ENCODE data around the gene ZNF614. TPM values are rescaled to one million over a fixed set of nuclear protein-coding genes. Genes with fewer than 3 reads are reported as not detected.

ZNF614 gene
- total RNA-seq = 3.9 and 4.0 TPM in 2 replicates

DNA sequence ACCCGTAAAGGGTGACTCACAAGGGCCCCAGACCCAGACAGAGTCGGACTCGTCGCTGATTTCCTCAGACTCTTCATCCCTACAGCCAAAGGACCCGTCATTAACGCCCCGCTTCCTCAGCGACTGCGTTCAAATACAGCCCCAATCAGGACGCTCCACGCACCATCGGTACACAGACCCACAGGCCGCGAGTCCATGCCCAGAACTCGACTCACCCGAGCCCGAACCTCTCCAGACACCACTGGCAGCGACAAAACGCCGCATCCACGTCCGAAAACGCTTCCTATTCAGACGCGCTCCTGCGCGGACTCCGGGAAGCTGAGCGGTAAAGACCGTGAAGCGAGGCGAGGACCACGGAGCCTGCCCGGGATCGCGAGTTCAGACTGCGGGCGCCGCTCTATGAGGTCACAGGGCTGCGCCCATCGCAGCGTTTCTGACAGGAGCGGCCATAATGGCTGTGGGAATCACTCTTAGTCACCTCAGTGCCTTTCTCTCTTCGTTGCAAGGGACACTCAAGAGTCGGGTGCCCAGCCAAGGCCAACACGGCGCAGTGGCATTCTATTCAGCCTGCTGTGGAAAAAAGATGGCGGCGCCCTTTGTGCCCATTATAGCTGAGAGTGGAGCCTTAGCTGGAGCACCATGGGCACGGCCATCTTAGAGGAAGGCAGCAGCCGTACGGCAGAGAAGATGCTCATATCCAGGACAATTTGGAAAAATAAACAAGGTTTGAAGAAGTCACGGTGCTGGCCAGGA, at the start of gene ZNF614:
Gene ZNF614 (minus strand): TSS at position 353 of the 753 bp plus-strand sequence. CDS start 2,634 bp downstream, outside the sequence.

DNA sequence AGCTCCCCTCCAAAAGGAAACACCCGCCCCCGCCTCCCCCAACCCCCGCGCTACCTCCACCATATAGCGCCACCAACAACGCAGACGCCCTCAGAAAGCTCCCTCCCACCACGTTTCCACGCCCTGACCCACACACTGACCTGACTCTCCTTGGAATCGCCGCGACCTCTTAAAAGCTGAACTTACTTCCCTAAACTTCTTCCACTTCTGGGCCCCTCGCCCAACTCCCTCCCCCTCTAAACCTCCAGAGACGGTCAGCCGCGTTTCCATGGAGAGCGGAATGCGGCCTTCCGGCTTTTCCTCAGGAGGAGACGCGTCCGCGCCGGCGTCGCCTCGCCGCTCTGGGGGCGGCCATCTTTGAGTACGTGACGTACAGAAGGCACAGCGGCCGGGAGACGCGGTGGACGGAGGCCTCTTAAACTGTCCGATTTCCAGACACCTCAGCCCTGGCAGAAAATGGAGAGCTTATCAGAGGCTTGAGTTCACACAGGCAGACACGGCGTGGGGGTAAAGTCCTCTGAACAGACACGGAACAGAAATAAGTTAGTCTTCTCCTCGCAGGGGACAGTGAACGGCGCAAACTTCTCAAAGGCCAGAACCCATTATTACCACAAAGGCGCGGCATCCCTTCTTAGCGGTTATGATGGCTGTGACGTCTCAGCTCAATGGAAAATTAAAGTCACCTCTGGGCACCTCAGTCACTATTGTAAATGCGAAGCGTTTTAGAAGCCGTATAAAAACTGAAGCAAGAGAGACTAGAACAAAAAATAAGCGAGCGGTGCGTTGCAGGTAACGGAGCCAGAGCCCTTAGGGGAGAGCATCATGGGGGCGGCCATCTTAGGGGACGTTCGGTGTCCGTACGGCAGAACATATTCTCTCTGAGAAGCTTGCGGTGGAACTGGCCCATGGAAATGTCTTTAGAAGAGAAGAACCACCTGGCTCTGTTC, 20.6 kb upstream of the ZNF614 start, which contains the start of gene ZNF432:
Gene ZNF432 (minus strand): TSS at position 284 of the 947 bp plus-strand sequence. CDS start 1,970 bp downstream, outside the sequence.

DNA sequence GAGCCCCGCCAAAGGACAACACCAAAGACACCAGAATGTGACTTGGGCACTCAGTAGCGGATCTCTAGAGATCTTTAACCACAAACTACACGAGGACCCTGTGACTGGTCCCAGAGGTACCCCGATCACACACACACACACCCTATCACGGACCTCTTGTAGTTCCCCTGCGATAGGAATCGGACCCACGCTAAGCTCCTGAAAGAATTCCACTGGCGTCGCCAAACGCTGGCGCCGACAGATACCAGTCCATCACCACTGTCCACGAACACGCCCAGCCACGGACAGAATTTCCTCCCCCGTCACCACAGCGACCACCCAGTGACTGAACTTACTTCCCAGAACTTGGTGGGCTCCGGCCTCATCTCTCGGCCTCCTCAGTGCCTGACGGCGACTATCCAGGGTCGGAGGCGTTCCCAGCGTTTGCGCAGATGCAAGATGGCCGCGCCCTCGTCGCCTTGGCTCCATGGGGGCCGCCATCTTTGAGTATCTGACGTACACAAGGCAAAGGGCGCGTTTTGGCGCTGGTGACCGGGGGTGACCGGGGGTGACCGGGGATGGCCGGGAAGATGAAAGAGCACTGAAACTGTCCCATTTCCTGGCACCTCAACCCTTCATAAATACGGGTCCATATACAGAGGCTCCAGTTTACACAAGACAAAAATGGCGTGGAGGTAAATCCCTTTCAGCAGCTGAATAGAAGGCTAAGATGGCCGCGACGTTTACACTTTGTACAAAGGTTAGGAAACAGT, 20.2 kb downstream of the ZNF614 start, which contains the start of gene ZNF615:
Gene ZNF615 (minus strand): TSS at position 406 of the 752 bp plus-strand sequence. CDS start 4,500 bp downstream, outside the sequence.

DNA sequence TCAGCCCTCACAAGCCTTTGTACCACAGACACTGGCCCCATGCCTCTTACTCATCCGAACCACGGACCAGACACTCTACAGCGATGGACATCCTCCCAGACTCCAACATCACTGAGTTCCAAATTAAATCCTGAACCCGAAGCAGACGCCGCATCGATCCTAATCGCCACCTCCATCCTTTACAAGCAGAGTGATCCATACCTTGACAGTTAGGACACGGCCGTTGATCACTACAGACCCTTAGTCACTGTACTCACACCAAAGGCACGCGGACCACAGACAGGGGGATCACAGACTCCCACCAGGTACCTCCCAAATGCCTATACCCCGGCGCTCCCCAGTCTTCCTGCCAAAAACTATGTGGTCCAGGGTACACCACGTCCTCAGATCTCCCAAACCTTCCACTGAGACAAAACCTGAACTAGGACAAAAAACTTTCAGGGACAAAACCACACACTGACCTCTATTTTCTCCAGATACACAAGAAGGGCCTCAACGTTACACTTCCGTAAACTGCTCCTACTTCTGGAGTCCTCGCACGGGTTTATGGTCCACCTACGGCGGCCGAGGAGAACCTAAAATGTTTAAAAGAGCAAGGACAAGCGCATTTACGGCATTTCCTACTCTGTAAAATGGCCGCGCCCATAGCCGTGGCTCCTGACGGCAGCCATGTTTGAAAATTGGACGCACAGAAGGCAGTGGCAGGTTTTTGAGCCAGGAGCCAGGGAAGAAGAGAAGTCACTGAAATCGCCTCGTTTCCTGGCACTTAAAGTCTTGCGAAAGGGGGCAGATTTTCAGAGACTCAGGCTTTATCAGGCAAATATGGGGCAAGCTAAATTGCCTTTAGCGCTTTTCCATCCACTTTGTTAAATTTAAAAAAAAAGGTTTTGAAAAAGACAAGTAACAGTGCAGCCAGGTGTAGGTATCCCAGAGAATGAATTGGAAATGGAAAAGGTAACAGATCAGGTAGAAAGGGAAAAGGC, 41.6 kb downstream of the ZNF614 start, which contains the start of gene ZNF350:
Gene ZNF350 (minus strand): TSS at position 532 of the 983 bp plus-strand sequence. CDS start 12,480 bp downstream, outside the sequence.

Other genes with a start within 250 kb of the ZNF614 start
- not detected in 2 replicates for gene FPR3, start 233.2 kb downstream of the ZNF614 start, total RNA-seq
- 3.0 and 3.2 TPM in 2 replicates for gene ZNF577, start 140.4 kb downstream of the ZNF614 start, total RNA-seq
- 2.7 and 4.0 TPM in 2 replicates for gene ZNF649, start 123.4 kb downstream of the ZNF614 start, total RNA-seq
- gene ZNF613, start 100.9 kb downstream of the ZNF614 start, total RNA-seq = 4.0 and 4.8 TPM in 2 replicates
- gene ZNF350, start 41.5 kb downstream of the ZNF614 start, total RNA-seq = 2.7 and 3.0 TPM in 2 replicates
- gene ZNF615, start 20.2 kb downstream of the ZNF614 start, total RNA-seq = 3.3 and 4.5 TPM in 2 replicates
- gene ZNF432, start 20.5 kb upstream of the ZNF614 start, total RNA-seq = 3.7 and 3.9 TPM in 2 replicates
- gene ZNF841, start 67.4 kb upstream of the ZNF614 start, total RNA-seq = 5.1 and 5.5 TPM in 2 replicates
- gene ZNF616, start 111.6 kb upstream of the ZNF614 start, total RNA-seq = 5.6 and 6.1 TPM in 2 replicates
- 3.2 and 4.8 TPM in 2 replicates for gene ZNF836, start 143.2 kb upstream of the ZNF614 start, total RNA-seq
- gene PPP2R1A, start 161.7 kb upstream of the ZNF614 start, total RNA-seq = 193 and 196 TPM in 2 replicates
- gene ZNF766, start 241.2 kb upstream of the ZNF614 start, total RNA-seq = 5.7 and 6.1 TPM in 2 replicates

Data from bronchus fibroblast of lung (primary cell).